SU-DHL-6 (cell line): Measurements from ENCODE around the gene SNCA.

Source experiments
- EZH2phosphoT487 ChIP-seq: fragments of 200-600 bp; sonication (generic), shearing (Covaris generic); conservative IDR thresholded peaks from 2 replicates; pipeline ENCODE4 v1.6.1; 2018; ENCODE audit warnings: mild to moderate bottlenecking, antibody characterized with exemption, low read length, moderate library complexity, mixed read lengths
- TF ChIP-seq, protein P1 (sequence below): fragments of 200-600 bp; sonication (generic); IDR thresholded peaks from one replicate; pipeline ENCODE4 v1.5.1; 2017; ENCODE audit warnings: antibody characterized with exemption, mild to moderate bottlenecking, low read length, moderate library complexity; ENCODE audit not compliant: insufficient read depth, poor library complexity, severe bottlenecking

DNA sequence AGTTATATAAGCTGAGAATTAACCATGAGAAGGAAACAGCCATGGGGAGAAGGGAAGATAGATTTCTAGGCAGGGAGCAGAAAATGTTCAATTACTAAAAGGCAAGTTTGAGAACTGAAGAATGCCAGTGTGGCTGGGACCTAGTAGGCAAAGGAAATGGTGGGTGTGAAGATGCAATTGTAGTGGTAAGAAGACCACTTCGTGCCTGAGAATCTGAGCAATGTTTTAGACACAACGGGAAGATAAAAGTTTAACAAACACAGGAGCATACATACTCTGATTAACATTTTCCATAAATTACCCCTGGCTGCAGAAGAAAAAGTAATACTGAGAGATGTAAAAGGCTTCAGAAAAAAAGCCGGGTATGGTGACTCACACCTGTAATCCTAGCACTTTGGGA is 39.6 kb upstream of the SNCA start:
- TF ChIP-seq, protein P1, sequence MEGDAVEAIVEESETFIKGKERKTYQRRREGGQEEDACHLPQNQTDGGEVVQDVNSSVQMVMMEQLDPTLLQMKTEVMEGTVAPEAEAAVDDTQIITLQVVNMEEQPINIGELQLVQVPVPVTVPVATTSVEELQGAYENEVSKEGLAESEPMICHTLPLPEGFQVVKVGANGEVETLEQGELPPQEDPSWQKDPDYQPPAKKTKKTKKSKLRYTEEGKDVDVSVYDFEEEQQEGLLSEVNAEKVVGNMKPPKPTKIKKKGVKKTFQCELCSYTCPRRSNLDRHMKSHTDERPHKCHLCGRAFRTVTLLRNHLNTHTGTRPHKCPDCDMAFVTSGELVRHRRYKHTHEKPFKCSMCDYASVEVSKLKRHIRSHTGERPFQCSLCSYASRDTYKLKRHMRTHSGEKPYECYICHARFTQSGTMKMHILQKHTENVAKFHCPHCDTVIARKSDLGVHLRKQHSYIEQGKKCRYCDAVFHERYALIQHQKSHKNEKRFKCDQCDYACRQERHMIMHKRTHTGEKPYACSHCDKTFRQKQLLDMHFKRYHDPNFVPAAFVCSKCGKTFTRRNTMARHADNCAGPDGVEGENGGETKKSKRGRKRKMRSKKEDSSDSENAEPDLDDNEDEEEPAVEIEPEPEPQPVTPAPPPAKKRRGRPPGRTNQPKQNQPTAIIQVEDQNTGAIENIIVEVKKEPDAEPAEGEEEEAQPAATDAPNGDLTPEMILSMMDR, result no peak
- no peak for TF ChIP-seq EZH2phosphoT487
